NK-92 treated with Interleukin-12 subunit alpha and Interleukin-12 subunit beta, amount 100 ng/mL, for 24 hours (cell line): ENCODE measurements around the gene HERPUD2.

Experiments
- DNase-seq: peaks from one replicate; lab custom pipeline; 2025; lab: John Stamatoyannopoulos, UW

The HERPUD2 gene

GRCh38 chr7:35694784-35695472 lies at the start of gene HERPUD2:
Gene HERPUD2, minus strand, starts transcription at chr7:35695135. Its CDS starts 805 bp downstream, at chr7:35694330.
- peak; percentile 82 for DNase-seq

GRCh38 chr7:35738889-35739288 lies 44.0 kb upstream of the HERPUD2 start:
- no peak for DNase-seq

GRCh38 chr7:35736725-35737124 lies 41.8 kb upstream of the HERPUD2 start:
- no peak for DNase-seq

GRCh38 chr7:35735396-35735795 lies 40.5 kb upstream of the HERPUD2 start:
- no peak for DNase-seq

- no peak for DNase-seq
These were observed 39.1 kb upstream of the HERPUD2 start for GRCh38 chr7:35734001-35734483.

GRCh38 chr7:35731349-35731748 lies 36.4 kb upstream of the HERPUD2 start:
- DNase-seq, result no peak

- peak; percentile 69 for DNase-seq
These were observed 34.3 kb upstream of the HERPUD2 start for GRCh38 chr7:35729061-35729783.

- no peak for DNase-seq
These were observed 33.6 kb upstream of the HERPUD2 start for GRCh38 chr7:35728412-35729060.

- DNase-seq, result peak; percentile 44
These were observed 32.6 kb upstream of the HERPUD2 start for GRCh38 chr7:35727571-35727970.

GRCh38 chr7:35726654-35727053 lies 31.7 kb upstream of the HERPUD2 start:
- no peak for DNase-seq

- DNase-seq, result no peak
These were observed 30.3 kb upstream of the HERPUD2 start for GRCh38 chr7:35725280-35725680.

GRCh38 chr7:35723011-35723410 lies 28.1 kb upstream of the HERPUD2 start:
- DNase-seq, result no peak

GRCh38 chr7:35722054-35722849 lies 27.3 kb upstream of the HERPUD2 start:
- DNase-seq, result no peak

GRCh38 chr7:35721288-35721687 lies 26.4 kb upstream of the HERPUD2 start:
- DNase-seq, result no peak

GRCh38 chr7:35720849-35721248 lies 25.9 kb upstream of the HERPUD2 start:
- DNase-seq, result no peak

GRCh38 chr7:35720032-35720431 lies 25.1 kb upstream of the HERPUD2 start:
- no peak for DNase-seq

GRCh38 chr7:35718047-35718446 lies 23.1 kb upstream of the HERPUD2 start:
- no peak for DNase-seq

GRCh38 chr7:35717516-35717915 lies 22.6 kb upstream of the HERPUD2 start:
- no peak for DNase-seq

- DNase-seq, result no peak
These were observed 22.1 kb upstream of the HERPUD2 start for GRCh38 chr7:35717013-35717412.

- DNase-seq, result no peak
These were observed 21.3 kb upstream of the HERPUD2 start for GRCh38 chr7:35716038-35716803.

GRCh38 chr7:35714862-35715261 lies 19.9 kb upstream of the HERPUD2 start:
- DNase-seq, result no peak
